Transverse colon (tissue), 4 donors: ENCODE data around the gene DDN. TPM values are rescaled to one million over a fixed set of nuclear protein-coding genes. Genes with fewer than 3 reads are reported as not detected.

ENCODE experiments used
- DNase-seq: peaks from one replicate; pipeline ENCODE4 v3.0.0-alpha.2; 2019
- H3K27ac ChIP-seq, 4 donors: fragments of 200-600 bp; sonication (generic); 2 replicates each; pipeline ENCODE4 v1.5.1; 2016 to 2018; ENCODE audit warnings: inconsistent platforms in 4 of 4
- H3K27me3 ChIP-seq: fragments of 200-600 bp; sonication (generic); 2 replicates; pipeline ENCODE4 v1.5.1; 2017; ENCODE audit warnings: inconsistent platforms
- H3K36me3 ChIP-seq, 4 donors: fragments of 200-600 bp; sonication (generic); 2 replicates each; pipeline ENCODE4 v1.5.1; 2017 to 2019; ENCODE audit warnings: inconsistent platforms in 4 of 4
- H3K4me1 ChIP-seq, 4 donors: fragments of 200-600 bp; sonication (generic); 2 replicates each; pipeline ENCODE4 v1.5.1; 2017 to 2020; ENCODE audit warnings: inconsistent platforms in 4 of 4
- H3K4me3 ChIP-seq, 4 donors: fragments of 200-600 bp; sonication (generic); 1 replicate in 1 of 4; 2 replicates in 3 of 4; pipeline versions ENCODE4 v1.5.1 to v1.6.1; 2017 to 2019; ENCODE audit warnings: inconsistent platforms in 4 of 4
- H3K9me3 ChIP-seq, 2 donors: fragments of 200-600 bp; sonication (generic); 2 replicates each; pipeline ENCODE4 v1.5.1; 2017 to 2019; ENCODE audit warnings: inconsistent platforms in 2 of 2
- EP300 ChIP-seq: sonication (generic); formaldehyde crosslinking; IDR thresholded peaks from one replicate; pipeline ENCODE4 v1.6.1; 2017; ENCODE audit warnings: antibody characterized with exemption, low read depth
- POLR2A ChIP-seq: fragments of 450-650 bp; IDR thresholded peaks from one replicate; pipeline ENCODE4 v1.6.1; 2016; ENCODE audit warnings: antibody characterized with exemption, mild to moderate bottlenecking, moderate library complexity
- POLR2AphosphoS5 ChIP-seq, 3 donors: sonication (generic); formaldehyde crosslinking; IDR thresholded peaks; one replicate each; pipeline ENCODE4 v1.6.1; 2016; ENCODE audit warnings: antibody characterized with exemption in 3 of 3
- WGBS, 2 donors: methylation state at CpG; one replicate each; pipeline ENCODE4 v1.1.5; 2018; ENCODE audit warnings: low coverage in 1 of 2; 5-methylcytosine and 5-hydroxymethylcytosine counted together
- in situ Hi-C, 4 donors: fragments of 200-750 bp; cut with MboI; loops; one replicate each; pipeline versions ENCODE4 v1.15.0 to v1.15.1; 2017; ENCODE audit warnings: low sequenced_read_pairs in 3 of 4, low pct_ligation_motif_present in 1 of 4, low pct_unique_long_range_greater_than_20kb in 1 of 4
- intact Hi-C: fragments of 100-400 bp; cut with DNase I; formaldehyde crosslinking; loops from one replicate; pipeline ENCODE4 v1.15.1; 2023; ENCODE audit warnings: low total_unique reads
- total RNA-seq, 4 donors: library from RNA; depleted of rRNA; stranded (reverse); fragments of >200 nt; gene quantifications; one replicate each; pipeline ENCODE4 v1.1.0, GENCODE V29; 2016
- TF ChIP-seq, protein P1 (sequence below), 5 experiments: fragments of 200-600 bp in 3 of 5; fragments of 450-650 bp in 2 of 5; sonication (generic) in 3 of 5; IDR thresholded peaks; 1 replicate in 2 of 5; 2 replicates in 3 of 5; pipeline ENCODE4 v1.5.1; 2016 to 2017; ENCODE audit warnings: antibody characterized with exemption in 5 of 5, inconsistent platforms in 3 of 5, mild to moderate bottlenecking in 2 of 5, moderate library complexity in 1 of 5

Gene DDN
- total RNA-seq, 4 donors from 2014 or later: 0.27 to 0.32 TPM; not detected in 2

DNA sequence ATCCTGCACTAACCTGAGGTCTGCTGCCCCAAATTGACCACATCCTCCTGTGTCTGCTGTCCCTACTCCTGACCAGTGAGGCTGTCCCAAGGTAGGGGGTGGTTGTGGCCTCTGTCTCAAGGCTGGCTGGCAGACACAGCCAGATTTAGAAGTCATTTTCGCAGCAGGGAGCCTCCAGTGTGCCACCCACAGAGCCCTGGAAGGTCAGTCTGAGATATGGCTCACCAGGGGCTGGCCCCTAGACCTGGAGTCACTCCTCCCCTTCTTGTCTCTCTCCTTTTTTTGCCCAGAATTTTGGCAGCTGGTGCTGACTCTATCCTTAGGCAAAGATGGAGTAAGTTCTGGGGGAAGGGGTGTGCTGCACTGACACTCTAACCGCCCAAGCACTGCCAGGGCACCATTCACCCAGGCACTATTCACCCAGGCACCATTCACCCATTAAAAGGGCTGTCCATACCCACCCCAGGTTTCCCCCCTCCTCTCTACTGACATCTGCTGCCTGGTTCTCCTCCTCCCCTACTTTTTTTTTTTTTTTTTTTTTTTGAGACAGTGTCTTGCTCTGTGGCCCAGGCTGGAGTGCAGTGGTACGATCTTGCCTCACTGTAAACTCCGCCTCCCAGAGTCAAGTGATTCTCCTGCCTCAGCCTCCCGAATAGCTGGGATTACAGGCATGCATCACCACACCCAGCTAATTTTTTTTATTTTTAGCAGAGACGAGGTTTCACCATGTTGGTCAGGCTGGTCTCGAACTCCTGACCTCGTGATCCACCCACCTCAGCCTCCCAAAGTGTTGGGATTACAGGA lies 7.7 kb downstream of the DDN start:
- intact Hi-C loops: no loop called here
- Histone ChIP-seq H3K9me3 (no peaks in the 10 kb centered on the region), H3K36me3 (no peaks in the 10 kb centered on the region), H3K27me3 (peaks cover 85% of the 10 kb centered on the region), H3K4me1 (peaks cover 0 to 8% (median 5%) of the 10 kb centered on the region in 4 donors), H3K27ac (no peak overlapping the region), H3K4me3 (no peak overlapping the region)
- in situ Hi-C loops: no loop called here
- whole genome bisulfite sequencing, 2 donors: 62 to 66% methylated on average over 6 to 8 of the region's 8 CpGs
- TF ChIP-seq EP300 (no peak), POLR2AphosphoS5 (IDR thresholded peaks at IDR 0.05) (no peak), POLR2A (no peak)
- TF ChIP-seq, protein P1, sequence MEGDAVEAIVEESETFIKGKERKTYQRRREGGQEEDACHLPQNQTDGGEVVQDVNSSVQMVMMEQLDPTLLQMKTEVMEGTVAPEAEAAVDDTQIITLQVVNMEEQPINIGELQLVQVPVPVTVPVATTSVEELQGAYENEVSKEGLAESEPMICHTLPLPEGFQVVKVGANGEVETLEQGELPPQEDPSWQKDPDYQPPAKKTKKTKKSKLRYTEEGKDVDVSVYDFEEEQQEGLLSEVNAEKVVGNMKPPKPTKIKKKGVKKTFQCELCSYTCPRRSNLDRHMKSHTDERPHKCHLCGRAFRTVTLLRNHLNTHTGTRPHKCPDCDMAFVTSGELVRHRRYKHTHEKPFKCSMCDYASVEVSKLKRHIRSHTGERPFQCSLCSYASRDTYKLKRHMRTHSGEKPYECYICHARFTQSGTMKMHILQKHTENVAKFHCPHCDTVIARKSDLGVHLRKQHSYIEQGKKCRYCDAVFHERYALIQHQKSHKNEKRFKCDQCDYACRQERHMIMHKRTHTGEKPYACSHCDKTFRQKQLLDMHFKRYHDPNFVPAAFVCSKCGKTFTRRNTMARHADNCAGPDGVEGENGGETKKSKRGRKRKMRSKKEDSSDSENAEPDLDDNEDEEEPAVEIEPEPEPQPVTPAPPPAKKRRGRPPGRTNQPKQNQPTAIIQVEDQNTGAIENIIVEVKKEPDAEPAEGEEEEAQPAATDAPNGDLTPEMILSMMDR (IDR thresholded peaks at IDR 0.05): no peak
- DNase-seq: no peak

DNA sequence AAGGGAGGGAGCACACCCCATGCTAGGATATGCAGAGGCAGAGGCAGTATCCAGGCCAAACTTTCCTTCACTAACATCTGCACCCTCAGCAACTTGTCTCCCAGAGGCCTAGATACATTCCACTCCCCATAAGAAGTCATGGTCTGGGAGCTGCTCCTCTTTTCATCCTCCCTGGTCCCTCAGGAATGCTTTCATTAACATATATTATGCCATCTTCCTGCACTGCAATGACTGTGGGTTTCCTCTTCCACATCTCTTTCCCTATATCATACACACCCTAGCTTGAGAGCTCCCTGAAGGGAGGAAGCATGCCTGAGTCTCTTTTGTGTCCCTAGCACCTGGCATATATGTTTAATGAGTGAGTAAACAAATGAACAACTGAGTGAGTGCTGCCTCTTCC lies 8.6 kb downstream of the DDN start:
- peaks cover 83% of the 10 kb centered on the region for H3K27me3 ChIP-seq
- intact Hi-C loops: no loop called here
- DNase-seq: no peak
- H3K36me3 ChIP-seq: no peaks in the 10 kb centered on the region
- H3K4me1 ChIP-seq: peaks cover 0 to 12% (median 7%) of the 10 kb centered on the region in 4 donors
- TF ChIP-seq, protein P1 (IDR thresholded peaks at IDR 0.05): no peak
- TF ChIP-seq EP300 (no peak), POLR2A (no peak), POLR2AphosphoS5 (IDR thresholded peaks at IDR 0.05) (no peak)
- no peaks in the 10 kb centered on the region for H3K9me3 ChIP-seq
- H3K4me3 ChIP-seq: no peak overlapping the region
- H3K27ac ChIP-seq: no peak overlapping the region
- in situ Hi-C loops: no loop called here

DNA sequence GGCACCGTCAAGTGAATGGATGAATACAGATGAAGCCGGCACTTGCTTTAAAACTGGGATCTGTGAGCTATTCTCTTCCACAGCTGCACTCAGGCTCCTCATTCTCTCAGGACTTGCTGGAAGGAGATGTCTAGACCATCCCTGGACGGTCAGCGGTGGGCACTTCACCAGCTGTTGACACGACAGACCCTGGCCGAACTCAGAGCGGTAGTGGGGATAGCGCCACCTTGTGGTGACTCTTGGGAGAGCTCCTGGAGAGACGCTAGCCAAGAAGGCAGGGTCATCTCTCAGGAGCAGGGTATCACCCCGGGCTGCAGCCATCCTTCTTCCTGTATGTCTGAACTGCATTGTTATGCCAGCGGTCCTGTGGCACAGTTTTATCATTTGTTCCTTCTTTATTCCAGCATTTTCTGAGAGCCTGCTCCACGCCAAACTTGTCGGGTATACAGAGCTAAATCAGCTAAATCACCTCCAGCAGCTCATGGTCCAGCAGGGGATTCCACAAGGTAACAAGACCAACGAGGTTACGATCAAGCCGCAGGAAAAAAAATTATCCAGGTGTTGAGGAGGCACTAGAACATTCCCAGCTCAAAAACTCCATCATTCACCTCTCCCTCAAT lies 11.0 kb downstream of the DDN start:
- intact Hi-C loops: no loop called here
- H3K27me3 ChIP-seq: peaks cover 84% of the 10 kb centered on the region

DNA sequence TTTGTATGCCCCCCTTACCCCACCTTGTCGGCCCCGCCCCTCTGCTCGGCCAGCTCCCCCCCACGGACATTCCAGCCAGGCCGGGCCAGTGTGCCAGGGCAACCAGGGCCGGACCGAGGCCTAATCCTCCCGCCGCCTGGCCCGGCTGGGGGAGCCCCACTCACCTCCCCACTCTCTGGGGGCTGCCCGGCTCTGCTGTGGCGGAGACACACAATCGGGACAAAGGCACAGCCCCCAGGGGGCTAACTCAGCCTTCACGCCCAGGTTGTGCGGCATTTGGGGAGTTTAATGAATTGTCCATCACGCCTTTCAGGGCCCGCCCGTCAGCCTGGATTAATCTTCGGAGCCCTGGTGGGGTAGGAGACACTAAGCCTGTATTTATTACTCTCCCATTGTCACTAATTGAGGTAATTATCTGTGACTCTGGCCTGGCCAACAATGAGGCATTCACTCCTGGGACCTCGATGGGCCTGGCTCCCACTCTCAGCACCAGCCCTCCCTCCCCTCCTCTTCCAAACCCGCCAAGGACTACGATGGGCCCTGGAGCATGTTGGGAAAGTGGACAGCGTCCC lies 12.4 kb downstream of the DDN start:
- Histone ChIP-seq H3K27ac (no peak overlapping the region), H3K27me3 (peaks cover 83% of the 10 kb centered on the region), H3K9me3 (no peaks in the 10 kb centered on the region), H3K4me1 (peaks cover 0 to 8% (median 4%) of the 10 kb centered on the region in 4 donors), H3K4me3 (no peak overlapping the region), H3K36me3 (no peaks in the 10 kb centered on the region)
- in situ Hi-C loops: no loop called here
- no peak for DNase-seq
- WGBS, 2 donors: 79% methylated on average over 23 of the region's 23 CpGs; no CpG with 5 or more reads in 1 of the 2 donors
- TF ChIP-seq POLR2A: no peak
- TF ChIP-seq EP300: no peak
- TF ChIP-seq, protein P1 (IDR thresholded peaks at IDR 0.05): no peak
- intact Hi-C loops: no loop called here

More for the DNA sequence above, 11.0 kb downstream of the DDN start:
- H3K4me1 ChIP-seq: peaks cover 0 to 8% (median 4%) of the 10 kb centered on the region in 4 donors
- H3K4me3 ChIP-seq: no peak overlapping the region
- peak; percentile 75 for DNase-seq
- in situ Hi-C loops: no loop called here
- 26 to 76% methylated on average over 2 to 16 of the region's 16 CpGs for WGBS, 2 donors
- no peak for TF ChIP-seq POLR2AphosphoS5 (IDR thresholded peaks at IDR 0.05)
- TF ChIP-seq EP300: no peak
- no peak for TF ChIP-seq POLR2A
- TF ChIP-seq, protein P1 (IDR thresholded peaks at IDR 0.05): peak; percentile 72 to 90 (median 82)
- H3K36me3 ChIP-seq: no peaks in the 10 kb centered on the region
- H3K27ac ChIP-seq: no peak overlapping the region
- no peaks in the 10 kb centered on the region for H3K9me3 ChIP-seq
